Central memory CD8-positive, alpha-beta T cell (primary cell): ENCODE data around the gene DPF3.

Experiments
- ATAC-seq: fragments of 150-1000 bp; cut with Tn5 transposase; replicated peaks from 2 replicates; pipeline ENCODE4 v1.10.0; 2022; ENCODE audit warnings: mild to moderate bottlenecking, moderate FRiP score, moderate number of reproducible peaks; ENCODE audit not compliant: poor library complexity, severe bottlenecking; ENCODE audit errors: extremely low read depth
- DNase-seq, 2 donors: peaks; one replicate each; pipeline ENCODE4 v3.0.0; 2021; ENCODE audit warnings: low spot score in 2 of 2
- H3K27ac Mint-ChIP-seq: one replicate; pipeline ENCODE4 v1.8.0; 2022; ENCODE audit warnings: low read depth, mild to moderate bottlenecking, moderate library complexity, mixed read lengths
- H3K27me3 Mint-ChIP-seq: one replicate; pipeline ENCODE4 v1.8.0; 2022; ENCODE audit warnings: mixed read lengths
- H3K36me3 Mint-ChIP-seq: one replicate; pipeline ENCODE4 v1.8.0; 2022; ENCODE audit warnings: mild to moderate bottlenecking, moderate library complexity, mixed read lengths; ENCODE audit not compliant: insufficient read depth
- H3K4me1 Mint-ChIP-seq: one replicate; pipeline ENCODE4 v1.8.0; 2022; ENCODE audit warnings: mixed read lengths
- H3K4me3 Mint-ChIP-seq: one replicate; pipeline ENCODE4 v1.8.0; 2022; ENCODE audit warnings: mild to moderate bottlenecking, moderate library complexity, mixed read lengths
- H3K9me3 Mint-ChIP-seq: one replicate; pipeline ENCODE4 v1.8.0; 2022; ENCODE audit warnings: mixed read lengths

Gene DPF3

DNA sequence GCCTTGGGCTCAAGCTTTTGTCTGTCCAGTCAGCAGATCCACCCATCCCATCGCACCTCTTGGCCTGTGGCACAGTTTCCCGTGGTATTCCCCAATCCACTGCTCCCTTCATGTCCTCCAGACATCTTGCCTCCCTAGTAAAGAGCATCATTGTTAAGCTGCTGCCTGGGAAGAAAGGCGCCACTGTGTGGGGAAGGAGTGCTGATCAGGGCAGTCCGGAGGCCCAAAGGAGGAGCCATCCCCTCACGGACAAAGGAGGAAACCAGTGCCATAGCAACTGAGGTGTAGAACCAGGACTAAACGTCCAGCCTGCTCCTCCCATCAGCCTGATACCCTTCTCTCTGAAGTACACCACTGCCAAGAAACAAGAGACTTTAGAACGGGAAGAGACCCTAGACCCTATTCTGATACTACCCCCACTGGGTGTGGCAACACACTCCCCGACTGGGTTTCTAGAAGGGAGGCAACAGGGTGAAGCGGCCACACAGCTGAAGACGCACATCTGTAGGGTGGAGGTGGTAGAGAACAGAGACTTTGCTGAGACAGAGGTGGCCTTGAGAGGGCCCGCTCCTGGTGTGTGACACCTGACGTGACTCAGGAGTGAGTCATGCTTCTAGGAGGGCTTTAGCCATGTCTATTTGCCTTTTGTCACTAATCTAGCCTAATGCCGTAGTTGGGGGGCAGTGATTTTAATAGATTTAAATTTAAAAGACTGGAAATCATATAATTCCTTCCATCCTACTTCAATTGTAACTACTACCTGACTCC lies 185.0 kb downstream of the DPF3 start:
- Mint-ChIP-seq H3K27ac (no peak overlapping the region), H3K4me3 (no peak overlapping the region), H3K9me3 (no peaks in the 10 kb centered on the region), H3K36me3 (peaks cover 5% of the 10 kb centered on the region), H3K27me3 (peaks cover 21% of the 10 kb centered on the region), H3K4me1 (peaks cover 13% of the 10 kb centered on the region)
- DNase-seq (no peak), ATAC-seq (no peak)

DNA sequence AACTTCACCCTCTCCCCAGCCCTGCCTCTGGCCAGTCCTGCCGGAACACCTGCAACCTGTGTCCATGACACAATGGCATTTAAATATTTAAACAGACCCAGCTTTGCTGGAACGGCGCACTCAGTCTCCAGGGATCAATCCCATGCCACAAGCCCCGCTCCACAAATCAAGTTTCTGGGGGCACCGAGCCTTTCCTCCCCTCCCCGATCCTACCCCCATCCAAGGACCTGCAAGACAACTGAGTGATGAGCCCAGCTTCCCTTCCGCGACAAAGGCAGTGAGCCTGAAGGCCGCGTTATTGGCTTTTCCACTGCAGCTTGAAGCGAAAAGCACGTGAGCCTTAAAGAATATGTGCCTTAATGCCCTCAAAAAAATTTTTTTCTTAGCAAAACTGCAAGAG lies 185.7 kb downstream of the DPF3 start:
- H3K27me3 Mint-ChIP-seq: peaks cover 21% of the 10 kb centered on the region
- H3K27ac Mint-ChIP-seq: no peak overlapping the region
- DNase-seq (no peak), ATAC-seq (no peak)
- H3K9me3 Mint-ChIP-seq: no peaks in the 10 kb centered on the region
- no peak overlapping the region for H3K4me3 Mint-ChIP-seq
- H3K4me1 Mint-ChIP-seq: peaks cover 8% of the 10 kb centered on the region
- peaks cover 2% of the 10 kb centered on the region for H3K36me3 Mint-ChIP-seq

GRCh38 chr14:72706485-72706884 lies 187.4 kb downstream of the DPF3 start:
- DNase-seq (no peak), ATAC-seq (no peak)
- peaks cover 21% of the 10 kb centered on the region for H3K27me3 Mint-ChIP-seq

DNA sequence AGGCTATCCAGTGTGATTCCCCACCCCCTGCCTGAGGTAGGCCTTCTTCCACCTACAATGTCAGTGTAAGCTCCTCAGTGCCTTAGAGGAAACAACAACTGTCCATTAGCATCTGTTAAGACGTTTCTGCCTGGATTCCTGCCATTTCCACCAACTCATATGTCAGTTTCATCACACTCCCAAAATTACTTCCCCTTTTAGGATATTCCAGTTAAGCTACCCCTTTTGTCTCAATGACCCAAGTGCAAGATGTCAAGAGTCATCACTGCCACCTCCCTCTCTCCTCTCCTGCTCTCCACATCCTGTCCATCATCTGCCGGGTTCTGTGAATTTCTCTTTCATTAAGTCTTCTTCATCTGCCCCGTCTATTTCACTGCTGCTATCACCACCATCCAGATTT lies 189.4 kb downstream of the DPF3 start:
- Mint-ChIP-seq H3K4me3 (no peak overlapping the region), H3K27ac (no peak overlapping the region), H3K27me3 (peaks cover 21% of the 10 kb centered on the region), H3K36me3 (no peaks in the 10 kb centered on the region), H3K4me1 (no peaks in the 10 kb centered on the region), H3K9me3 (no peaks in the 10 kb centered on the region)
- no peak for DNase-seq
- ATAC-seq: no peak

More at GRCh38 chr14:72706485-72706884, 187.4 kb downstream of the DPF3 start:
- Mint-ChIP-seq H3K4me3 (no peak overlapping the region), H3K36me3 (peaks cover 2% of the 10 kb centered on the region), H3K9me3 (no peaks in the 10 kb centered on the region), H3K27ac (no peak overlapping the region), H3K4me1 (no peaks in the 10 kb centered on the region)

DNA sequence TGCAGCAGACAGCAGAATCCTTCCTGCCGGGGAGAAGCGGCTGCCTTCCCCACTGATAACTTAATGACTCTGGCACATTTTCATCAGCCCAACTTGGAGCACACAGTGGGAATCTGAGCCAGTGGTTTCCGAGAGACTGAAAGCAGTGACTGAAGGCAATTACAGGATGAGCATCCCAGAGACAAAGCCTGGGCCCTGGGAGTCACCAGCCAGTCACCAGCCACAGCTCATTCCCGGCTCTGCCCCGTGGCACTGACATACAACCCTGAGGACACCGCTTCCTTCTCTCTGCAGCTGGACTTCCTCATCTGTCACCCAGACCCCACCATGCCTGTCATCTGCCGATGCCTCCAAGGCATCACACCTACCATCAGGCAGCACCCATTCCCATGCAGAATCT lies 192.3 kb downstream of the DPF3 start:
- no peak for DNase-seq
- Mint-ChIP-seq H3K9me3 (no peaks in the 10 kb centered on the region), H3K36me3 (no peaks in the 10 kb centered on the region), H3K4me3 (no peak overlapping the region), H3K27me3 (peaks cover 21% of the 10 kb centered on the region), H3K27ac (no peak overlapping the region), H3K4me1 (no peaks in the 10 kb centered on the region)
- ATAC-seq: no peak

DNA sequence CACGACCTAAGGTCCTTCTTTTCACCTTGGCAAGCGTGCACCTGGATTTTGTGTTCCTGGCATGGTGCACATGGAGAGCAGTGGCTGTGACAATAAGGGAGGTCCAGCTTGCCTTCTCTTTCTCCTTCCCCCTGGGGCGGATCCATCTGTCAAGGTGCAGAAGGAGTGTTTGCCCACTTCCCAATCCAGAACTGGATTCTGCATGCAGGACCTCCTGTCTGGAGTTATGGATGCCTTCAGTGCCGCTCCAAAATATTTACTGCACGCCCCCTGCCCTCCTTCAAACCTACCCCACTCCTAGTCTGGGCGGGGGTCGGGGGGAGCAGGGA lies 192.7 kb downstream of the DPF3 start:
- Mint-ChIP-seq H3K27me3 (peaks cover 17% of the 10 kb centered on the region), H3K4me3 (no peak overlapping the region), H3K27ac (no peak overlapping the region), H3K36me3 (no peaks in the 10 kb centered on the region), H3K4me1 (no peaks in the 10 kb centered on the region), H3K9me3 (no peaks in the 10 kb centered on the region)
- ATAC-seq: no peak
- no peak for DNase-seq

DNA sequence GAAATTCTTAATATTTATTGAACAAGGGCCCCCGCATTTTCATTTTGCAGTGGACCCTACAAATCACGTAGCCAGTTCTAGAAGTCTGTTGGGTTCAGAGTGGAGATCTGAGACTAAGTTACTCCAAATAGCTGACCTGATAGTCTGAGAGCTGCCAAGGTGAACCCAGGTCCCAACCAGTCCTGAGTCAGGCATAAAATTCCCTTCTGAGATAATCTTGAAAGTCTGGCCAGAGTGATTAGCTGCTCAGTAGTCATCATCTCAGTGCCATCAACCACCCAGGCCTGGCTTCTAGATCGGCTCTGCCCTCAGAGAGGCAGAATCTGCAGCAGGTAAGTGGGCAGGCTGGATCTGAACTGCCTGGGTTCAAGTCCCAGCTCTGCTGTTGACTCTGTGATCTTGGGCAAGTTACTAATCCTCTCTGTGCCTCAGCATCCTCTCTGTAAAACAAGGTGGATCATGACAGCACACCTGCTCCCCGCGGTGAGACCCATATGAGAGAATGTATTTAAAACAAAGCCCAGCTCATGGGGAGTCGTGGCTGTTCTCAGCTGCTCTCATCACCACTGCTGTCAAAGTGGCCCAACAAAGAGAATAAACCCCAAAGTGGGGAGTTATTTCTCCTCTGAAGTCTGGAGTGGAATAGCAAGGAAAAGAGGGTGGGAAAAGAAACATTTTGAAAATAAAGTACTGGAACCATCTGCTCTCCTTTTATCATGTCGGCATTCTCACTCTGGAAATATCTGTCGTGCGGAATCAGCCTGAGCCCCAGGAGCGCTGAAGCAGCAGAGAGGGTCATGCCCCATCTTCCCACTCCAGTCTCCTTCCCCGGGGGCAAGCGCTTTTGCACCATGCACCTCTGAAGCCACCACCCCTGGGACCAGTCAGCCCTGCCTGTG lies 193.3 kb downstream of the DPF3 start:
- no peak overlapping the region for H3K27ac Mint-ChIP-seq
- peaks cover 11% of the 10 kb centered on the region for H3K27me3 Mint-ChIP-seq
- H3K4me3 Mint-ChIP-seq: no peak overlapping the region
- H3K9me3 Mint-ChIP-seq: no peaks in the 10 kb centered on the region
- no peaks in the 10 kb centered on the region for H3K36me3 Mint-ChIP-seq
- H3K4me1 Mint-ChIP-seq: no peaks in the 10 kb centered on the region
- no peak for DNase-seq
- no peak for ATAC-seq

DNA sequence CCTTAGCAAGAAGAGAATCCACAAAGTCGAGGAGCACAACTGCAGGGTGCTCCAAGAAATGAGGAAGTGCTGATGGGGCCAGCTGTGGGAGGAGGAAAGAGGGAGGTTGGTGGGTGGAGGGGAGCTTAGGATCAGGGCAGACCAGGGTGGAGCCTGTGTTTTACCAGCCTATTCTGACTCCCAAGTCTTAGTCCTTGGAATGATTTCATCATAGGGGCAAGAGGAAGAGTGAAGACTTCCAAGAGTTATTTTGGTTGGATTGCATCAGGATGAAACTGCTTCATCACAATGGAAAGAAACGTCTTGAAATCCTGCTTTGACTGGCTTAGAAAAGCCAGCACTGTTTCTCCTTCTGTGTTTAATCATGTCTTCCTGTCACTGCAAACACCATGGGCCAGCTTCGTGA lies 194.0 kb downstream of the DPF3 start:
- no peaks in the 10 kb centered on the region for H3K9me3 Mint-ChIP-seq
- no peak overlapping the region for H3K4me3 Mint-ChIP-seq
- H3K27ac Mint-ChIP-seq: no peak overlapping the region
- ATAC-seq (no peak), DNase-seq (no peak)
- H3K4me1 Mint-ChIP-seq: no peaks in the 10 kb centered on the region
- H3K27me3 Mint-ChIP-seq: peaks cover 4% of the 10 kb centered on the region
- no peaks in the 10 kb centered on the region for H3K36me3 Mint-ChIP-seq

DNA sequence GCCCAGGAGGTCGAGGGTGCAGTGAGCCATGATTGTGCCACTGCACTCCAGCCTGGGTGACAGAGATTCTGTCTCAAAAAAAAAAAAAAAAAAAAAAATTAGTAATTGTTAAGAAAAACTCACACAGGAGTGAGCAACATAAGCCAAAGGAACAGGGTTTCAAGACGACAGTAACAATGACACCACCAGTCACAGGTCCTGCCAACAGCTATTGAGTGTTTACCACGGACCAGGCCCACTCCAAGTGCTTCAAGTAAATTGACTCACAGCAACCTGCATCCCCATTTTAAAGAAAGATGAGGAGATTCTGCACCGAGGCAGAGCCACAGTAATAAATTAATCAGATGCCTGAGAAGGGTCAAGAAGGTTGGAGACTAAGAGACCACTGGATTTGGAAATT lies 194.5 kb downstream of the DPF3 start:
- H3K9me3 Mint-ChIP-seq: no peaks in the 10 kb centered on the region
- ATAC-seq: no peak
- no peaks in the 10 kb centered on the region for H3K27me3 Mint-ChIP-seq
- H3K36me3 Mint-ChIP-seq: no peaks in the 10 kb centered on the region
- H3K27ac Mint-ChIP-seq: no peak overlapping the region
- H3K4me3 Mint-ChIP-seq: no peak overlapping the region
- DNase-seq: no peak
- no peaks in the 10 kb centered on the region for H3K4me1 Mint-ChIP-seq

DNA sequence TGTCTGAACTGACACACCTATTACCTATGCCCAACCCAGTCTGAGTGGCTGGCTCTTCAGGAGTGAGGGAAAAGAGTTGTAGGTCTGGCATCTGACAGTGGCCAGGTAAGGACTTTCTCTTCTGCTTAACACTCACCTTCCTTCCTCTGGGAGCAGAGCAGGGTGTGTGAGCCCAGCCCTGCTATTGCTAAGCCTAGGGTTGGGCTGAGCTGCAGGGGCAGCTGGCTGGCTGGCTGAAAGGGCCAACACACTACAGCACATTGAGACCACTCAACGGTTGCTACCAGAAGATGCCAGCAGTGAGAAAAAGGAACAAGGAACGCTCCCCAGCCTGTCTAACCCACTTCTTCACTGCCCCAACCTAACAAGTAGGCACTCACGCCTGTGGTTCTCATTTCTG lies 201.2 kb downstream of the DPF3 start:
- no peak overlapping the region for H3K27ac Mint-ChIP-seq
- no peaks in the 10 kb centered on the region for H3K4me1 Mint-ChIP-seq
- no peaks in the 10 kb centered on the region for H3K36me3 Mint-ChIP-seq
- H3K27me3 Mint-ChIP-seq: peaks cover 21% of the 10 kb centered on the region
- ATAC-seq (no peak), DNase-seq (no peak)
- no peaks in the 10 kb centered on the region for H3K9me3 Mint-ChIP-seq
- H3K4me3 Mint-ChIP-seq: no peak overlapping the region

- ATAC-seq (no peak), DNase-seq (no peak)
- Mint-ChIP-seq H3K4me1 (no peaks in the 10 kb centered on the region), H3K4me3 (no peak overlapping the region), H3K9me3 (no peaks in the 10 kb centered on the region), H3K36me3 (no peaks in the 10 kb centered on the region), H3K27ac (no peak overlapping the region), H3K27me3 (peaks cover 29% of the 10 kb centered on the region)
Observed at GRCh38 chr14:72690324-72690723, 203.6 kb downstream of the DPF3 start.

GRCh38 chr14:72688990-72689671 lies 204.8 kb downstream of the DPF3 start:
- Mint-ChIP-seq H3K4me3 (no peak overlapping the region), H3K27ac (no peak overlapping the region), H3K27me3 (peaks cover 29% of the 10 kb centered on the region), H3K4me1 (no peaks in the 10 kb centered on the region), H3K36me3 (no peaks in the 10 kb centered on the region), H3K9me3 (no peaks in the 10 kb centered on the region)
- no peak for ATAC-seq
- DNase-seq: no peak
